ENCODE measurements around the gene NEMP1. TPM values are rescaled to one million over a fixed set of nuclear protein-coding genes. Genes with fewer than 3 reads are reported as not detected.
A peak's percentile ranks its signal among the peaks of the same experiment; 100 is the strongest.
"Not testable (repeated sequence)": the region's sequence is repeated elsewhere in the genome, so short reads cannot be mapped to it uniquely, and the experiment has no call there.

Gene NEMP1
- total and polyA plus RNA-seq, 12 donors, result 1.1 to 6.3 (median 3.6) TPM

DNA sequence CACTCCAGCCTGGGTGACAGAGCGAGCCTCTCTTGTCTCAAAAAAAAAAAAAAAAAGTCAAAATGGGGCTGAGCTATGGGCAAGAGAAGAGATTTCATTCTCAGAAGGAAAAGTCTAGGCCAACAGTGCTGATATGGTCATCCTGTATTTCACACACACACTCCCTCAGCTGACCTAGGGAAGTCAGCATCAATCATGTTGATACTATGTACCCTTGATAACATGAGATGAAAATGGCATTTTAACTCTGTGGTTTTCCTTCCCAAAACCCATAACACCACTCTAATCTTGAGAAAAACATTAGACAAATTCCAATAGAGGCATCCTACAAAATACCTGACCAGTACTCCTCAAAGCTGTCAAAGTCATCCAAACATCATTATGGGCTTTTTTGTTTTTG is 2.3 kb upstream of the NEMP1 start:
- peaks cover 0 to 6% (median 0%) of the 10 kb centered on the region in 9 donors for H3K36me3 ChIP-seq
- 96 to 100% methylated on average over 1 of the region's 1 CpG for WGBS, 2 donors
- no peak overlapping the region for H3K27ac ChIP-seq
- DNase-seq, result no peak
- intact Hi-C loops (cut with DNase I), result no loop called here
- no peaks in the 10 kb centered on the region for H3K27me3 ChIP-seq
- TF ChIP-seq, protein P1, sequence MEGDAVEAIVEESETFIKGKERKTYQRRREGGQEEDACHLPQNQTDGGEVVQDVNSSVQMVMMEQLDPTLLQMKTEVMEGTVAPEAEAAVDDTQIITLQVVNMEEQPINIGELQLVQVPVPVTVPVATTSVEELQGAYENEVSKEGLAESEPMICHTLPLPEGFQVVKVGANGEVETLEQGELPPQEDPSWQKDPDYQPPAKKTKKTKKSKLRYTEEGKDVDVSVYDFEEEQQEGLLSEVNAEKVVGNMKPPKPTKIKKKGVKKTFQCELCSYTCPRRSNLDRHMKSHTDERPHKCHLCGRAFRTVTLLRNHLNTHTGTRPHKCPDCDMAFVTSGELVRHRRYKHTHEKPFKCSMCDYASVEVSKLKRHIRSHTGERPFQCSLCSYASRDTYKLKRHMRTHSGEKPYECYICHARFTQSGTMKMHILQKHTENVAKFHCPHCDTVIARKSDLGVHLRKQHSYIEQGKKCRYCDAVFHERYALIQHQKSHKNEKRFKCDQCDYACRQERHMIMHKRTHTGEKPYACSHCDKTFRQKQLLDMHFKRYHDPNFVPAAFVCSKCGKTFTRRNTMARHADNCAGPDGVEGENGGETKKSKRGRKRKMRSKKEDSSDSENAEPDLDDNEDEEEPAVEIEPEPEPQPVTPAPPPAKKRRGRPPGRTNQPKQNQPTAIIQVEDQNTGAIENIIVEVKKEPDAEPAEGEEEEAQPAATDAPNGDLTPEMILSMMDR (IDR thresholded peaks at IDR 0.05), result no peak
- no peak overlapping the region for H3K4me3 ChIP-seq
- ATAC-seq, result no peak
- peaks cover 0 to 28% (median 20%) of the 10 kb centered on the region in 9 donors for H3K4me1 ChIP-seq
- no peaks in the 10 kb centered on the region for H3K9me3 ChIP-seq

DNA sequence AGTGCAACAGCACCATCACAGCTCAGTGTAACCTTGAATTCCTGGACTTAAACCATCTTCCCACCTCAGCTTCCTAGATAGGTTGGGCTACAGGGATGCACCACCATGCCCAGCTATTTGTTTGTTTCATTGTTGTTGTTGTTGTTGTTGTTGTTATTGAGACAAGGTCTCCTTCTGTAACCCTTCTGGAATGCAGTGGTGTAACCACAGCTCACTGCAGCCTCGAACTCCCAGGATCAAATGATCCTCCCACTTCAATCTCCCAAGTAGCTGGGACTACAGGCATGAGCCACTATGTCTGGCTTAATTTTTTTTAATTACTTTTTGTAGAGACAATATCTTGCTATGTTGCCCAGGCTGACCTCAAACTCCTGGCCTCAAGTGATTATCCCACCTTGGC is 1.2 kb upstream of the NEMP1 start:
- TF ChIP-seq, protein P1 (IDR thresholded peaks at IDR 0.05), result no peak
- intact Hi-C loops (cut with DNase I), result no loop called here
- DNase-seq, result no peak
- WGBS, 2 donors, result 85 to 92% methylated on average over 1 of the region's 1 CpG
- H3K27ac ChIP-seq, result peak overlapping the region in 4 of 10 donors; percentile 85 to 90 (median 87)
- no peak for ATAC-seq
- H3K9me3 ChIP-seq, result no peaks in the 10 kb centered on the region
- H3K27me3 ChIP-seq, result no peaks in the 10 kb centered on the region
- H3K4me3 ChIP-seq, result no peak overlapping the region
- peaks cover 0 to 22% (median 17%) of the 10 kb centered on the region in 9 donors for H3K4me1 ChIP-seq
- H3K36me3 ChIP-seq, result peaks cover 0 to 8% (median 0%) of the 10 kb centered on the region in 9 donors

DNA sequence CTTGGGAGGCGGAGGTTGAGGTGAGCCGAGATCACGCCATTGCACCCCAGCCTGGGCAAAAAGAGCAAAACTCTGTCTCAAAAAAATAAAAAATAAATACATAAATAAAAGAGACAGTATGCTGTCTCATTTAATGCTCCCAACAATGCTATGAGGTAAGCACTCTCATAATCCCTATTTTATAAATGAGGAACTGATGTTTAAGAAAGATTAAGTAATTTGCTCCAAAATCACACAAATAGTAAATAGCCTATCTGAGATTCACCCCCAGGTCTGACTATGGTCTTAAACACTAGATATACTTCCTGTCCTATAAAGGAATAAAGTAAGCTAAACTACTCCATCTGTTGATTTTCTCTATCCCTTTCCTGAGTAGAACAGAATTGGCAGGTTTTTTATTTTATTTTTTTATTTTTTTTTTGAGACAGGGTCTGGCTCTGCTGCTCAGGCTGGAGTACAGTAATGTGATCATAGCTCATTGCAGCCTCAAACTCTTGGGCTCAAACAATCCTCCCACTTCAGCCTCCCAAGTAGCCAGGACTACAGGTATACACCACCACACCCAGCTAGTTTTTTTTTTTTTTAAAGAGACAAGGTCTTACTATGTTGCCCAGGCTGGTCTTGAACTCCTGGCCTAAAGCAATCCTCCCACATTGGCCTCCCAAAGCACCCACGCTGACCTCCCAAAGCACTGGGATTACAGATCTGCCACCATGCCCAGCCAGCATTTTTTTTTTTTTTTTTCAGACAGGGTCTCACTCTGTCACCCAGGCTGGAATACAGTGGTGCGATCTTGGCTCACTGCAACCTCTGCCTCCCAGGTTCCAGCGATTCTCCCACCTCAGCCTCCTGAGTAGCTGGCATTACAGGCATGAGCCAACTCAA is 4.8 kb downstream of the NEMP1 start:
- H3K27ac ChIP-seq, H3K4me3 ChIP-seq: not testable (repeated sequence)

DNA sequence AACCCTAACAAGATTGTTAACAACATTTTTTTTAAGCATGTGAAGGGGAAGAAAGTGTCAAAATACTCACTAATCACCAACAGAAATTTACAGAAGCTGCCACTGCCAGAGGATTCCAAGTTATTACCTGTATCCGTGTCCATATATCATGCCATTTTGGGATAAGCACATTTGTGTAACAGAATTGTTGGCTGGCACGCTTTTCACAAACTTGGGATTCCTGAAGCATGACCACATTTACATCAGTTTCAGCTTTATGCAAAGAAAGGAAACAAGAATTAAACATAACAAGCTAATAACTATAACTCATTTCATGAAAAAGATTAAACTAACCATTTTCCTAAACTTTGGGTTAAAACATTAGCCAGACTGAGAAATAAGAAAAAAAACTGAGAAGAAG is 5.9 kb downstream of the NEMP1 start:
- DNase-seq (no peak), ATAC-seq (no peak)
- Histone ChIP-seq H3K4me3 (no peak overlapping the region), H3K27me3 (no peaks in the 10 kb centered on the region), H3K36me3 (peaks cover 0 to 52% (median 7%) of the 10 kb centered on the region in 9 donors), H3K27ac (no peak overlapping the region), H3K4me1 (peaks cover 0 to 16% (median 9%) of the 10 kb centered on the region in 9 donors), H3K9me3 (no peaks in the 10 kb centered on the region)
- 78 to 81% methylated on average over 2 of the region's 2 CpGs for WGBS, 2 donors
- TF ChIP-seq, protein P1 (IDR thresholded peaks at IDR 0.05), result no peak
- intact Hi-C loops (cut with DNase I), result loop anchor here in 1 of 10 donors (5.0 kb wide), 1 partner anchor 110 kb away; no protein-coding TSS in a partner anchor

More for the DNA sequence above, 4.8 kb downstream of the NEMP1 start:
- H3K4me1 ChIP-seq, result peaks cover 0 to 23% (median 13%) of the 10 kb centered on the region in 9 donors
- ATAC-seq, H3K9me3 ChIP-seq, DNase-seq, H3K27me3 ChIP-seq: not testable (repeated sequence)
- H3K36me3 ChIP-seq, result peaks cover 0 to 40% (median 7%) of the 10 kb centered on the region in 9 donors
- intact Hi-C loops (cut with DNase I), result loop anchor here in 1 of 10 donors (5.0 kb wide), 1 partner anchor 108 kb away; no protein-coding TSS in a partner anchor
- 97 to 99% methylated on average over 6 of the region's 6 CpGs for WGBS, 2 donors
